Upper lobe of right lung (tissue), 1 donor: ENCODE results near the gene EMC1. TPM values are rescaled to one million over a fixed set of nuclear protein-coding genes. Genes with fewer than 3 reads are reported as not detected.
"Not testable (repeated sequence)": the region's sequence is repeated elsewhere in the genome, so short reads cannot be mapped to it uniquely, and the experiment has no call there.

Experiments used
- ATAC-seq: fragments of 200-7000 bp; cut with Tn5 transposase; one replicate; pipeline ENCODE4 v1.9.1; 2020; ENCODE audit warnings: mild to moderate bottlenecking, moderate library complexity
- DNase-seq: peaks from one replicate; pipeline ENCODE4 v3.0.0-alpha.2; 2020
- H3K27ac ChIP-seq: fragments of 200-600 bp; one replicate; pipeline ENCODE4 v1.8.0; 2022
- H3K27me3 ChIP-seq: fragments of 200-600 bp; one replicate; pipeline ENCODE4 v1.8.0; 2022; ENCODE audit warnings: mild to moderate bottlenecking
- H3K36me3 ChIP-seq: fragments of 200-600 bp; one replicate; pipeline ENCODE4 v1.8.0; 2022
- H3K4me1 ChIP-seq: fragments of 200-600 bp; one replicate; pipeline ENCODE4 v1.8.0; 2022
- H3K4me3 ChIP-seq: fragments of 200-600 bp; one replicate; pipeline ENCODE4 v1.8.0; 2022; ENCODE audit warnings: mild to moderate bottlenecking
- H3K9me3 ChIP-seq: fragments of 200-600 bp; one replicate; pipeline ENCODE4 v1.8.0; 2022
- CTCF ChIP-seq: fragments of 200-600 bp; IDR thresholded peaks from one replicate; pipeline ENCODE4 v1.8.0; 2022; ENCODE audit warnings: antibody characterized with exemption
- intact Hi-C: fragments of 100-400 bp; cut with DNase I; formaldehyde crosslinking; loops from one replicate; pipeline ENCODE4 v1.11.0; 2022
- long read RNA-seq: library from polyadenylated mRNA; unstranded; transcript quantifications from one replicate; pipeline ENCODE4 v2.0.0, GENCODE V29; 2021
- total RNA-seq: library from RNA; stranded (reverse); fragmentation: NEBNext Ultra II Directional; extraction: Animal tissue kit (Norgen Biotek cat#: 25700); gene quantifications from one replicate; pipeline ENCODE4 v1.2.1, GENCODE V29; 2021
- donor health status: DM: no; HTN: yes; CAD: no; lungs with severe emphysema.

Gene EMC1
- 38.7 TPM for total RNA-seq
- long read RNA-seq, full-length matches to known transcripts: 72 of 104 reads
- long read RNA-seq, partial matches to known transcripts: 14 of 104 reads
- long read RNA-seq, other reads (novel, unspliced or antisense): 18 of 104 reads

- Histone ChIP-seq H3K4me3 (peak within 1 kb of the TSS; percentile 98), H3K4me1 (peaks cover 29% of the 10 kb centered on the region), H3K27me3 (no peaks in the 10 kb centered on the region), H3K27ac (peak within 1 kb of the TSS; percentile 98), H3K9me3 (no peaks in the 10 kb centered on the region), H3K36me3 (peaks cover 19% of the 10 kb centered on the region)
- peak; percentile 98 for ATAC-seq
- no peak for TF ChIP-seq CTCF
- intact Hi-C loops: no loop called here
- peak; percentile 94 for DNase-seq
Measured at GRCh38 chr1:19251305-19252196, at the start of gene EMC1, which contains the start of gene MRTO4. EMC1 (minus strand) TSS chr1:19251524; CDS start chr1:19251509, 15 bp downstream. MRTO4 (plus strand) TSS chr1:19251805; CDS start chr1:19251836, 31 bp downstream.

- intact Hi-C loops: no loop called here
Measured at GRCh38 chr1:19300211-19300610, 48.9 kb upstream of the EMC1 start.

GRCh38 chr1:19294638-19295037, 43.3 kb upstream of the EMC1 start:
- Histone ChIP-seq H3K36me3 (no peaks in the 10 kb centered on the region), H3K27me3 (no peaks in the 10 kb centered on the region), H3K4me3 (no peak overlapping the region), H3K9me3 (peaks cover 9% of the 10 kb centered on the region), H3K4me1 (no peaks in the 10 kb centered on the region), H3K27ac (no peak overlapping the region)
- TF ChIP-seq CTCF: no peak
- intact Hi-C loops: no loop called here
- DNase-seq (no peak), ATAC-seq (no peak)

More at GRCh38 chr1:19300211-19300610, 48.9 kb upstream of the EMC1 start:
- DNase-seq (no peak), ATAC-seq (no peak)
- Histone ChIP-seq H3K36me3 (peaks cover 27% of the 10 kb centered on the region), H3K27ac (no peak overlapping the region), H3K4me3 (no peak overlapping the region), H3K9me3 (no peaks in the 10 kb centered on the region), H3K27me3 (no peaks in the 10 kb centered on the region), H3K4me1 (no peaks in the 10 kb centered on the region)
- no peak for TF ChIP-seq CTCF

GRCh38 chr1:19289244-19289643, 37.9 kb upstream of the EMC1 start:
- Histone ChIP-seq H3K36me3 (no peaks in the 10 kb centered on the region), H3K9me3 (peaks cover 6% of the 10 kb centered on the region), H3K4me3 (peak overlapping the region; percentile 44), H3K27ac (no peak overlapping the region), H3K27me3 (no peaks in the 10 kb centered on the region), H3K4me1 (peaks cover 6% of the 10 kb centered on the region)
- intact Hi-C loops: no loop called here
- no peak for TF ChIP-seq CTCF
- no peak for ATAC-seq
- no peak for DNase-seq

- H3K4me3 ChIP-seq: peak within 1 kb of the TSS; percentile 44
- DNase-seq (peak; percentile 87), ATAC-seq (peak; percentile 95)
- H3K9me3 ChIP-seq, H3K27ac ChIP-seq, H3K27me3 ChIP-seq, intact Hi-C loops, H3K36me3 ChIP-seq, H3K4me1 ChIP-seq: not testable (repeated sequence)
Measured at GRCh38 chr1:19288324-19289241, 37.3 kb upstream of the EMC1 start, which contains the start of gene AKR7A3. AKR7A3 (minus strand) TSS chr1:19288770; CDS start chr1:19288709, 61 bp downstream.
